H1 (cell line): ENCODE data around the gene BLTP2. TPM values are rescaled to one million over a fixed set of nuclear protein-coding genes. Genes with fewer than 3 reads are reported as not detected.

Experiments
- CTCF ChIA-PET: fragments of 300-600 bp; sonication (Branson Sonifier 250); formaldehyde crosslinking; loops from one replicate; lab custom pipeline; 2021; ENCODE audit not compliant: partially characterized antibody; lab: Charles Lee
- POLR2A ChIA-PET: fragments of 300-600 bp; sonication (Branson Sonifier 250); formaldehyde crosslinking; loops from one replicate; lab custom pipeline; 2021; ENCODE audit warnings: inconsistent platforms; ENCODE audit not compliant: partially characterized antibody; lab: Charles Lee
- DNase-seq, 2 experiments: peaks; one replicate each; pipeline versions ENCODE4 v3.0.0 to v3.0.0-alpha.2; 2010 to 2022; ENCODE audit warnings: low spot score in 2 of 2, low read depth in 1 of 2, mixed read lengths in 1 of 2
- FAIRE-seq: peaks from 2 replicates; lab custom pipeline; 2011; peaks lifted over from hg19 to GRCh38; lab: Jason Lieb, UNC
- H2AFZ ChIP-seq: 2 replicates; pipeline ENCODE4 v1.8.1; 2012; ENCODE audit warnings: low read length, inconsistent platforms
- H2AK5ac ChIP-seq: 2 replicates; pipeline ENCODE4 v1.6.1; 2013; ENCODE audit warnings: low read depth, low read length
- H2BK120ac ChIP-seq: replicated peaks from 2 replicates; pipeline ENCODE3; 2013; ENCODE audit warnings: low read depth, low read length, inconsistent platforms
- H2BK12ac ChIP-seq: 2 replicates; pipeline ENCODE4 v1.6.1; 2013; ENCODE audit warnings: low read depth, low read length
- H2BK15ac ChIP-seq: 2 replicates; pipeline ENCODE4 v1.6.1; 2013; ENCODE audit warnings: low read length
- H2BK20ac ChIP-seq: 2 replicates; pipeline ENCODE4 v1.6.1; 2013; ENCODE audit warnings: low read length
- H2BK5ac ChIP-seq: 2 replicates; pipeline ENCODE4 v1.6.1; 2013; ENCODE audit warnings: low read depth, low read length
- H3K14ac ChIP-seq: 2 replicates; pipeline ENCODE4 v1.6.1; 2013; ENCODE audit warnings: inconsistent platforms; ENCODE audit not compliant: insufficient read length
- H3K18ac ChIP-seq: 2 replicates; pipeline ENCODE4 v1.6.1; 2013; ENCODE audit warnings: low read length; ENCODE audit errors: extremely low read depth
- H3K23ac ChIP-seq: 2 replicates; pipeline ENCODE4 v1.6.1; 2013; ENCODE audit warnings: inconsistent platforms; ENCODE audit not compliant: insufficient read length
- H3K23me2 ChIP-seq: 2 replicates; pipeline ENCODE4 v1.6.1; 2013; ENCODE audit warnings: low read depth, low read length
- H3K27ac ChIP-seq: 2 replicates; pipeline ENCODE4 v1.6.1; 2011; ENCODE audit warnings: low read depth, low read length, inconsistent platforms
- H3K27me3 ChIP-seq, 4 experiments: replicated peaks in 1 of 4; 1 replicate in 1 of 4; 2 replicates in 3 of 4; pipeline versions ENCODE4 v1.6.1 to v1.8.1; 2011 to 2013; ENCODE audit warnings: low read length in 3 of 4, mild to moderate bottlenecking in 3 of 4, inconsistent platforms in 2 of 4, mixed read lengths in 2 of 4, moderate library complexity in 1 of 4; ENCODE audit not compliant: control insufficient read depth in 3 of 4, insufficient read depth in 3 of 4; ENCODE audit errors: extremely low read depth in 1 of 4
- H3K36me3 ChIP-seq, 4 experiments: 2 replicates each; pipeline versions ENCODE4 v1.6.1 to v1.8.1; 2011 to 2013; ENCODE audit warnings: mild to moderate bottlenecking in 4 of 4, low read length in 3 of 4, moderate library complexity in 2 of 4, control low read depth in 1 of 4, inconsistent platforms in 1 of 4; ENCODE audit not compliant: insufficient read depth in 4 of 4, control insufficient read depth in 2 of 4
- H3K4ac ChIP-seq: replicated peaks from 2 replicates; pipeline ENCODE3; 2013; ENCODE audit warnings: low read length, low read depth, mixed read lengths, inconsistent platforms; ENCODE audit not compliant: insufficient read length
- H3K4me1 ChIP-seq, 4 experiments: replicated peaks in 1 of 4; 1 replicate in 1 of 4; 2 replicates in 3 of 4; pipeline versions ENCODE4 v1.6.1 to v1.8.1; 2011 to 2013; ENCODE audit warnings: low read length in 3 of 4, inconsistent platforms in 2 of 4, mixed read lengths in 1 of 4; ENCODE audit not compliant: insufficient read depth in 4 of 4, control insufficient read depth in 3 of 4
- H3K4me2 ChIP-seq, 2 experiments: 2 replicates each; pipeline versions ENCODE4 v1.6.1 to v1.8.1; 2011 to 2013; ENCODE audit warnings: low read depth in 2 of 2, low read length in 2 of 2, control low read depth in 1 of 2, inconsistent platforms in 1 of 2, mild to moderate bottlenecking in 1 of 2; ENCODE audit not compliant: insufficient read depth in 1 of 2
- H3K4me3 ChIP-seq, 4 experiments: fragments of 200-600, 300-600 bp in 1 of 4; sonication (generic), shearing (Covaris generic), sonication (Bioruptor Twin) in 1 of 4; 2 replicates each; pipeline versions ENCODE4 v1.5.1 to v1.8.1; 2011 to 2016; ENCODE audit warnings: low read length in 4 of 4, low read depth in 3 of 4, control low read depth in 2 of 4, inconsistent platforms in 2 of 4, mild to moderate bottlenecking in 2 of 4, mixed read lengths in 1 of 4, moderate library complexity in 1 of 4; ENCODE audit not compliant: insufficient read depth in 2 of 4; ENCODE audit errors: extremely low read depth in 1 of 4
- H3K56ac ChIP-seq: replicated peaks from 2 replicates; pipeline ENCODE3; 2013; ENCODE audit warnings: low read depth, mild to moderate bottlenecking, mixed read lengths, low read length, inconsistent platforms; ENCODE audit not compliant: insufficient read length
- H3K79me1 ChIP-seq: 2 replicates; pipeline ENCODE4 v1.6.1; 2013; ENCODE audit warnings: low read depth, low read length, control low read depth
- H3K79me2 ChIP-seq, 2 experiments: 2 replicates each; pipeline versions ENCODE4 v1.6.1 to v1.8.1; 2012 to 2013; ENCODE audit warnings: low read length in 2 of 2, mild to moderate bottlenecking in 2 of 2, inconsistent platforms in 1 of 2; ENCODE audit not compliant: insufficient read depth in 2 of 2, control insufficient read depth in 1 of 2
- H3K9ac ChIP-seq, 4 experiments: replicated peaks in 1 of 4; 1 replicate in 1 of 4; 2 replicates in 3 of 4; pipeline versions ENCODE4 v1.6.1 to v1.8.1; 2011 to 2013; ENCODE audit warnings: low read depth in 3 of 4, low read length in 3 of 4, control low read depth in 2 of 4, mild to moderate bottlenecking in 2 of 4, moderate library complexity in 2 of 4, inconsistent platforms in 1 of 4; ENCODE audit errors: extremely low read depth in 1 of 4
- H3K9me3 ChIP-seq, 2 experiments: 2 replicates each; pipeline versions ENCODE4 v1.6.1 to v1.8.1; 2012 to 2013; ENCODE audit warnings: mild to moderate bottlenecking in 2 of 2, moderate library complexity in 2 of 2, control low read depth in 1 of 2, inconsistent platforms in 1 of 2, low read depth in 1 of 2, low read length in 1 of 2, mixed read lengths in 1 of 2; ENCODE audit not compliant: insufficient read depth in 2 of 2
- H4K20me1 ChIP-seq, 2 experiments: replicated peaks in 1 of 2; 2 replicates each; pipeline versions ENCODE3 to v1.8.1; 2011 to 2013; ENCODE audit warnings: inconsistent platforms in 2 of 2, low read length in 2 of 2, mild to moderate bottlenecking in 1 of 2; ENCODE audit not compliant: insufficient read depth in 2 of 2, control insufficient read depth in 1 of 2
- H4K5ac ChIP-seq: 2 replicates; pipeline ENCODE4 v1.6.1; 2013; ENCODE audit warnings: low read length, low read depth, mixed read lengths, inconsistent platforms; ENCODE audit not compliant: insufficient read length
- H4K8ac ChIP-seq: 2 replicates; pipeline ENCODE4 v1.8.0; 2013; ENCODE audit warnings: mild to moderate bottlenecking, moderate library complexity, low read length, inconsistent platforms; ENCODE audit not compliant: insufficient read depth; ENCODE audit errors: extremely low read depth
- H4K91ac ChIP-seq: replicated peaks from 2 replicates; pipeline ENCODE3; 2013; ENCODE audit warnings: low read length, mixed read lengths, inconsistent platforms; ENCODE audit not compliant: insufficient read length
- ASH2L ChIP-seq: fragments of 200-600, 300-600 bp; sonication (generic); IDR thresholded peaks from one replicate; pipeline ENCODE4 v1.7.1; 2017; ENCODE audit warnings: low read length
- CBX8 ChIP-seq: fragments of 300-800, 300-1000 bp; sonication (generic); IDR thresholded peaks from 2 replicates; pipeline ENCODE4 v1.7.1; 2016; ENCODE audit warnings: low read depth, low read length, borderline replicate concordance
- CTCF ChIP-seq, 3 experiments: IDR thresholded peaks; 1 replicate in 2 of 3; 2 replicates in 1 of 3; pipeline versions ENCODE4 v1.5.1 to v1.6.1; 2011; ENCODE audit warnings: low read length in 3 of 3, mild to moderate bottlenecking in 3 of 3, inconsistent platforms in 2 of 3, low read depth in 1 of 3, moderate library complexity in 1 of 3; ENCODE audit not compliant: insufficient read depth in 1 of 3; ENCODE audit errors: control extremely low read depth in 1 of 3
- RAD21 ChIP-seq, 2 experiments: IDR thresholded peaks in 1 of 2; conservative IDR thresholded peaks in 1 of 2; 2 replicates each; pipeline ENCODE4 v1.6.1; 2011; ENCODE audit warnings: low read depth in 2 of 2, low read length in 2 of 2, improper control_type of control experiment in 1 of 2, inconsistent platforms in 1 of 2, mild to moderate bottlenecking in 1 of 2, moderate library complexity in 1 of 2
- RXRA ChIP-seq: IDR thresholded peaks from 2 replicates; pipeline ENCODE4 v1.6.1; 2011; ENCODE audit warnings: low read depth, mild to moderate bottlenecking, low read length, moderate library complexity; ENCODE audit not compliant: insufficient read depth
- SIX5 ChIP-seq: IDR thresholded peaks from 2 replicates; pipeline ENCODE4 v1.6.1; 2011; ENCODE audit warnings: mild to moderate bottlenecking, low read depth, low read length
- USF2 ChIP-seq: IDR thresholded peaks from 2 replicates; pipeline ENCODE4 v1.6.1; 2011; ENCODE audit warnings: low read length, improper control_type of control experiment
- WGBS, 2 experiments: shearing (Covaris generic) in 1 of 2; methylation state at CpG; one replicate each; pipeline versions ENCODE4 v1.1.6 to v1.1.7; 2013 to 2015; ENCODE audit warnings: low lambda C conversion rate in 2 of 2, mixed read lengths in 2 of 2, inconsistent platforms in 1 of 2, low coverage in 1 of 2, missing lambda C conversion rate in 1 of 2; ENCODE audit not compliant: insufficient replicate concordance in 2 of 2, insufficient coverage in 1 of 2, insufficient read length in 1 of 2; ENCODE audit errors: extremely low coverage in 1 of 2, missing lambda C conversion rate in 1 of 2; 5-methylcytosine and 5-hydroxymethylcytosine counted together
- polyA plus RNA-seq, 7 experiments: library from polyadenylated mRNA; depleted of rRNA in 3 of 7; stranded (reverse) in 5 of 7; unstranded in 2 of 7; fragments of >200 nt in 5 of 7; fragments of 200-250 nt in 2 of 7; gene quantifications; 1 replicate in 5 of 7; 2 replicates in 1 of 7; 4 replicates in 1 of 7; pipeline versions ENCODE4 v1.2.1 to v1.2.3, GENCODE V29; 2011 to 2013; ENCODE audit warnings: missing spikeins in 2 of 7, mixed read lengths in 2 of 7
- total RNA-seq: library from RNA; stranded (reverse); fragmentation: NEBNext Ultra II Directional; extraction: Animal tissue kit (Norgen Biotek cat#: 25700); gene quantifications from 2 replicates; pipeline ENCODE4 v1.2.1, GENCODE V29; 2021

BLTP2 gene
- total and polyA plus RNA-seq, 2 of the 8 experiments (the other 6 are each of a cell fraction or from before 2014, with no cell fraction given) = 80.9 to 140 TPM

DNA sequence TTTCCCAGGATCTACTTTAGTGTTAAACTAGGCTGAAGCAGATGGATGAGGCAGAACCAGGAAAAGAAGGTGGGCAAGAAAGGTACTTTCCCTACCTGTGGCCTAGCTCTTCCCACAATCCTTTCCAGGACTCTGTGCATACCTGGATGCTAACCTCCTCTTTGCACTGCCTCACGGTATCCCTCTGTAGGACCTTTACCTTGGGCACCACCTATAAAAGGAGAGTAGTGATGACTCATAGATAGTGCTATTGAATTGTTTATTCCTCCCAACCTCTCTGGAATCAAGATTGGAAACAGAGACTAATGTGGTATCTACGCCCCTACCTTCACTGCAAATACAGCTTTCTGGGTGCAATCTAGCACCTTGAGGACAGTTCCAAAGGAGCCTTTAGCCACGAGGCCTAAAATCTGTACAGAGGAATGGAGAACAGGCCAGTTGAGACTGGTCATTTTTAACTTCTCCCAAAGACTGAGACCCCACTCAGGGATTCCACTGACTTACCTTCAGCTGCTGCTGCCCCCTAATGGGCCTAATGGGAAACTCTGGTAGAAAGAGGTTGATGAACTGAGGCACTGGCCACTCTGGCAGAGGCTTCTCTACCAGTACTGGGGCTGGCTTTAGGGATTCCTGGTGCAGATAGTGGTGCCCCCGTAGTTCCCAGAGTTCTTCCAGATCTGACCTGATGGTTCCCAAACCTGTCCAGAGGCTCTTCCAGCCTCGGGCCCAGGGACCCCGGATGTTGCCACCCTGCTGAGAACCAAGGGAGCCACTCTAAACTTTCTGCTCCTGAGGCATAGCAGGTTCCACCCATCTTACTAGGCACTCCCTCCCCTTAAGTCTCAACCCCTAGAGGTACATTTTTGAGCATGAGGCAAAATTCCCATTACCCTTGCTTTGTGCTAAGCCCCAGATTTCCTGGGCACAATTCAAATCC is 31.8 kb downstream of the BLTP2 start:
- WGBS, 2 experiments = 91% methylated on average over 6 of the region's 6 CpGs; no CpG with 5 or more reads in 1 of the 2 experiments
- no peaks in the 10 kb centered on the region for H3K27me3 ChIP-seq
- ChIA-PET CTCF (interaction anchor here (0.6 to 6.0 kb wide), 28 partner anchors 9 to 164 kb away, joined by 3 to 45 read pairs (median 4); partner anchors contain the start of genes PIGS and SPAG5), POLR2A (interaction anchor here (0.6 to 14.8 kb wide), 20 partner anchors 8 to 93 kb away, joined by 3 to 163 read pairs (median 5); partner anchors contain the start of genes ALDOC, PIGS, SDF2 and SPAG5)
- H3K18ac ChIP-seq = no peak overlapping the region
- no peak overlapping the region for H3K9ac ChIP-seq
- no peak overlapping the region for H3K14ac ChIP-seq
- peak; percentile 53 to 65 for TF ChIP-seq RAD21 (IDR thresholded peaks at IDR 0.05 in 1 of 2, conservative IDR thresholded peaks at IDR 0.05 in 1 of 2; ENCODE audit: low read depth in 2 of 2, low read length in 2 of 2)
- peak; percentile 60 to 77 (median 64) for TF ChIP-seq CTCF (IDR thresholded peaks at IDR 0.05; ENCODE audit: control extremely low read depth in 1 of 3, insufficient read depth in 1 of 3, low read depth in 1 of 3, low read length in 3 of 3)
- TF ChIP-seq SIX5 = no peak
- no peak for TF ChIP-seq CBX8
- TF ChIP-seq ASH2L = no peak
- TF ChIP-seq USF2 = no peak
- no peak for TF ChIP-seq RXRA
- no peak overlapping the region for H4K5ac ChIP-seq
- H2BK15ac ChIP-seq = no peak overlapping the region
- peaks cover 37 to 70% (median 59%) of the 10 kb centered on the region in 4 experiments for H3K36me3 ChIP-seq
- no peak overlapping the region for H4K8ac ChIP-seq
- no peak overlapping the region for H3K4me2 ChIP-seq
- H2BK120ac ChIP-seq = no peak overlapping the region
- no peak overlapping the region for H2BK5ac ChIP-seq
- DNase-seq (peak in 1 of 2 experiments; percentile 71), FAIRE-seq (no peak)
- H3K79me1 ChIP-seq = no peaks in the 10 kb centered on the region
- no peak overlapping the region for H3K56ac ChIP-seq
- H2BK12ac ChIP-seq = no peak overlapping the region
- no peak overlapping the region for H3K27ac ChIP-seq
- H2AFZ ChIP-seq = no peak overlapping the region
- no peaks in the 10 kb centered on the region for H3K9me3 ChIP-seq
- H4K91ac ChIP-seq = no peak overlapping the region
- no peaks in the 10 kb centered on the region for H3K23me2 ChIP-seq
- H3K4me3 ChIP-seq = no peak overlapping the region
- H2BK20ac ChIP-seq = no peak overlapping the region
- peaks cover 2% of the 10 kb centered on the region in 2 experiments for H4K20me1 ChIP-seq
- H3K4ac ChIP-seq = no peak overlapping the region
- H3K79me2 ChIP-seq = no peaks in the 10 kb centered on the region
- no peaks in the 10 kb centered on the region for H3K4me1 ChIP-seq
- H2AK5ac ChIP-seq = no peak overlapping the region
- H3K23ac ChIP-seq = no peak overlapping the region
